Prostate gland (tissue), 2 donors: ENCODE measurements around the gene HES3. TPM values are rescaled to one million over a fixed set of nuclear protein-coding genes. Genes with fewer than 3 reads are reported as not detected.

Experiments
- DNase-seq: peaks from one replicate; pipeline ENCODE4 v3.0.0-alpha.2; 2019; ENCODE audit warnings: low spot score
- H3K27ac ChIP-seq, 2 donors: fragments of 200-600 bp; sonication (generic); 2 replicates each; pipeline ENCODE4 v1.5.1; 2017 to 2019
- H3K27me3 ChIP-seq: fragments of 200-600 bp; sonication (generic); replicated peaks from 2 replicates; pipeline ENCODE4 v1.5.1; 2019; ENCODE audit not compliant: insufficient read depth
- H3K36me3 ChIP-seq, 2 donors: fragments of 200-600 bp; sonication (generic); 1 replicate in 1 of 2; 2 replicates in 1 of 2; pipeline versions ENCODE4 v1.5.1 to v1.8.1; 2017 to 2019
- H3K4me1 ChIP-seq: fragments of 200-600 bp; sonication (generic); replicated peaks from 2 replicates; pipeline ENCODE4 v1.5.1; 2019
- H3K4me3 ChIP-seq, 2 donors: fragments of 200-600 bp; sonication (generic); 2 replicates each; pipeline ENCODE4 v1.5.1; 2017 to 2019
- H3K9me3 ChIP-seq: fragments of 200-600 bp; sonication (generic); 2 replicates; pipeline ENCODE4 v1.5.1; 2017
- POLR2A ChIP-seq: fragments of 450-650 bp; IDR thresholded peaks from one replicate; pipeline ENCODE4 v1.6.1; 2016; ENCODE audit warnings: antibody characterized with exemption, mild to moderate bottlenecking
- POLR2AphosphoS5 ChIP-seq: sonication (generic); formaldehyde crosslinking; IDR thresholded peaks from one replicate; pipeline ENCODE4 v1.6.1; 2017; ENCODE audit warnings: antibody characterized with exemption
- WGBS: methylation state at CpG from one replicate; pipeline ENCODE4 v1.1.5; 2018; 5-methylcytosine and 5-hydroxymethylcytosine counted together
- intact Hi-C: fragments of 100-400 bp; cut with DNase I; formaldehyde crosslinking; loops from one replicate; pipeline ENCODE4 v1.14.2; 2022
- total RNA-seq, 2 donors: library from RNA; depleted of rRNA; stranded (reverse); fragments of >200 nt; gene quantifications; one replicate each; pipeline ENCODE4 v1.1.0, GENCODE V29; 2016
- TF ChIP-seq, protein P1 (sequence below), 4 experiments: fragments of 200-600 bp in 2 of 4; fragments of 450-650 bp in 2 of 4; sonication (generic) in 2 of 4; IDR thresholded peaks; 1 replicate in 3 of 4; 2 replicates in 1 of 4; pipeline ENCODE4 v1.5.1; 2016 to 2019; ENCODE audit warnings: antibody characterized with exemption in 4 of 4, mild to moderate bottlenecking in 2 of 4, moderate library complexity in 2 of 4

HES3 gene
- total RNA-seq, 2 donors from 2014 or later = not detected

DNA sequence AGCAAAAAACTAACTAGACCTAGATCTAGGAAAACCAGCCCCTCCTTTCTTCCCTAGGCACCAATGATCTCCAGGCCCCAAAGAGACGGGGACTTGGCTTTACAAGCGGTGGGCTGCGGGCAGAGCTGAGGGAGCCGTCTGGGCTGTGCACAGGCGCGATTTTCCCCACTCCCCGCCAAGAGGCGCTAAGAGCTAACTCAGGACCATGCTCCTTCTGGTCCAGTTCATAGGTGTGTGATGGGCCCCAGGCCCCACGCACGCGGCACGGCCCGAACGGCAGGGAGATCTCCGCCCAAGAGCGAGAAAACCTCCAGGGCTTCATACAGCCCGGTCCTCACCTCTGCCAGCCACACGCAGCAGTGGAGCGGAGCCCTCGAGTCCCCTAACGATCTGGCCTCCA, 24.4 kb downstream of the HES3 start:
- no peaks in the 10 kb centered on the region for H3K9me3 ChIP-seq
- intact Hi-C loops = no loop called here
- no peak overlapping the region for H3K27ac ChIP-seq
- WGBS = 85% methylated on average over 21 of the region's 21 CpGs
- no peaks in the 10 kb centered on the region for H3K36me3 ChIP-seq
- H3K4me1 ChIP-seq = no peaks in the 10 kb centered on the region
- no peaks in the 10 kb centered on the region for H3K27me3 ChIP-seq
- H3K4me3 ChIP-seq = no peak overlapping the region
- DNase-seq = no peak
- no peak for TF ChIP-seq POLR2A
- TF ChIP-seq POLR2AphosphoS5 = no peak
- TF ChIP-seq, protein P1, sequence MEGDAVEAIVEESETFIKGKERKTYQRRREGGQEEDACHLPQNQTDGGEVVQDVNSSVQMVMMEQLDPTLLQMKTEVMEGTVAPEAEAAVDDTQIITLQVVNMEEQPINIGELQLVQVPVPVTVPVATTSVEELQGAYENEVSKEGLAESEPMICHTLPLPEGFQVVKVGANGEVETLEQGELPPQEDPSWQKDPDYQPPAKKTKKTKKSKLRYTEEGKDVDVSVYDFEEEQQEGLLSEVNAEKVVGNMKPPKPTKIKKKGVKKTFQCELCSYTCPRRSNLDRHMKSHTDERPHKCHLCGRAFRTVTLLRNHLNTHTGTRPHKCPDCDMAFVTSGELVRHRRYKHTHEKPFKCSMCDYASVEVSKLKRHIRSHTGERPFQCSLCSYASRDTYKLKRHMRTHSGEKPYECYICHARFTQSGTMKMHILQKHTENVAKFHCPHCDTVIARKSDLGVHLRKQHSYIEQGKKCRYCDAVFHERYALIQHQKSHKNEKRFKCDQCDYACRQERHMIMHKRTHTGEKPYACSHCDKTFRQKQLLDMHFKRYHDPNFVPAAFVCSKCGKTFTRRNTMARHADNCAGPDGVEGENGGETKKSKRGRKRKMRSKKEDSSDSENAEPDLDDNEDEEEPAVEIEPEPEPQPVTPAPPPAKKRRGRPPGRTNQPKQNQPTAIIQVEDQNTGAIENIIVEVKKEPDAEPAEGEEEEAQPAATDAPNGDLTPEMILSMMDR (IDR thresholded peaks at IDR 0.05) = no peak

DNA sequence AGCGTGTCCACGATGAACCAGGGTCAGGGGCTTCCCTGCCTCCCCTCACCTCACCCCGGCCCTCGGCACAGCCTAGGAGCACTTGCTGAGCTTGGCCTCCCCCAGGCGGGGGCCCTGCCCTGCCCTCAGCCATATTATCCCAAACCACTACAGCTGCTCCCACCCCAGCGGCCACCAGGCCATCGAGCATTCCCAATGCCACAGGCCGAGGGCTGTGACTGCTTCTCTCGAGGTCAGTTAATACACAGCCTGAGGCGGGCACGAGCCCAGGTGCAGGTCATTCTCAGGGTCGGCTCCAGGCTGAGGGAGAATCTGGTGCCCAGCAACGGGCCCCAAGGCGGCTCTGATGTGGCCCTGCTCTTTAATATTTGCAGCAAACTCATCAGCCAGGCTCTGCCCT, 25.3 kb downstream of the HES3 start:
- no peaks in the 10 kb centered on the region for H3K9me3 ChIP-seq
- H3K27me3 ChIP-seq = no peaks in the 10 kb centered on the region
- TF ChIP-seq POLR2A = no peak
- intact Hi-C loops = no loop called here
- no peaks in the 10 kb centered on the region for H3K4me1 ChIP-seq
- no peak for DNase-seq
- WGBS = 92% methylated on average over 14 of the region's 14 CpGs
- no peak overlapping the region for H3K27ac ChIP-seq
- no peaks in the 10 kb centered on the region for H3K36me3 ChIP-seq
- no peak overlapping the region for H3K4me3 ChIP-seq

DNA sequence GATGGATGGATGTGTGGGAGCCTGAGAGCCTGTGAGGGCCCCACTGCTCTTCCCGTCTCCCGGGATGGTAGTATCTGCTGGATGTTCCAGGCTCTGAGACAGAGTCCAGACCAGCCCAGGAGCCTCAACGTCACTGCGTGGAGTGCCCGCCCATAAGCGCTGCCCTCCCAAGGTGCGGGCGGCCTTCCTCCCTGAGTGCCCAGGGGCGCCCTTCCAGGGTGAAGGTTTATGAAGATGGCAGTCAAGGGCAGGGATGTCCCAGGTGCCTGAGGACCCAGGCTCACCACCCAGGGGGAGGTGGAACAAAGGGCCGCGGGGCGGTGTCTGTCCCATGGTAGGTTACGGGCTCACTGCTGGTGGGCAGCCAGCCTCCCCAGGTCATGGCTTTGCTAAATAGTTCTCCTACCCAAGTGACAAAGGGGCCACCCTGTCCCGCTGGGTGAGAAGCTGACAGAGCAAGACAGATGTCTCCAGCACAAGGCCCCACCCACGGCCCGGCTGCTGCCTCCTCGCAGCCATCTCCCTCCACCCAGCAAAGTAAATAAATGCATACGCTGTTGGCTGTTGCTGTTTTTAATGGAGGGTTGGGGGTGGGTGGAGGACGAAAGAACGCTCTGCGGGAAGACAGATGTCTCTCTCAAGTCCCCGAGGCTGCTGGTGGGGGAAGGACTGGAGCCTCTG, 25.9 kb downstream of the HES3 start:
- intact Hi-C loops = no loop called here
- Histone ChIP-seq H3K27ac (no peak overlapping the region), H3K4me3 (no peak overlapping the region), H3K9me3 (no peaks in the 10 kb centered on the region), H3K27me3 (no peaks in the 10 kb centered on the region), H3K4me1 (no peaks in the 10 kb centered on the region), H3K36me3 (no peaks in the 10 kb centered on the region)
- TF ChIP-seq, protein P1 (IDR thresholded peaks at IDR 0.05) = no peak
- TF ChIP-seq POLR2AphosphoS5 (no peak), POLR2A (no peak)
- DNase-seq = no peak
- WGBS = 74% methylated on average over 22 of the region's 22 CpGs

DNA sequence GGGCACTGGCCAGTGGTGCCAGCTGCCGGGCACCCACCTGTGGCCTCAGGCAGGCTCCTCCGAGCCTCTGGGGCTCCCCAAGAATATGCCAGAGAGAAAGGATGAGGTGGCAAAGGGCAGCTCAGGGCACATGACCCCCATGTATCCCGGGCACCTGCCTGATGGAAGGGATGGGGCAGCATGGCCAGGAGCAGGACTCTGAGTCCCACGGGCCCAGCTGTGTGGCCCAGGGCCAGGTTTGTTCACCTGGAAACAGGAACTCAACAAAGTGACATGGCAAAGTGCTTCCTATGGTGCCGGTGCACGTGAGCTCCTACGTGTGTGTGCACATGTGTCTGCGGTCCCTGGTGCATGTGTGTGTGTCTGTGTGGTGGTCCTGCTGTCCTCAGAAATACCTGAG, 26.4 kb downstream of the HES3 start:
- H3K27me3 ChIP-seq = no peaks in the 10 kb centered on the region
- DNase-seq = no peak
- WGBS = 69% methylated on average over 7 of the region's 8 CpGs
- intact Hi-C loops = no loop called here
- no peak overlapping the region for H3K27ac ChIP-seq
- H3K4me3 ChIP-seq = no peak overlapping the region
- no peaks in the 10 kb centered on the region for H3K36me3 ChIP-seq
- H3K9me3 ChIP-seq = no peaks in the 10 kb centered on the region
- no peaks in the 10 kb centered on the region for H3K4me1 ChIP-seq
- no peak for TF ChIP-seq POLR2A
- TF ChIP-seq, protein P1 (IDR thresholded peaks at IDR 0.05) = no peak
- TF ChIP-seq POLR2AphosphoS5 = no peak

DNA sequence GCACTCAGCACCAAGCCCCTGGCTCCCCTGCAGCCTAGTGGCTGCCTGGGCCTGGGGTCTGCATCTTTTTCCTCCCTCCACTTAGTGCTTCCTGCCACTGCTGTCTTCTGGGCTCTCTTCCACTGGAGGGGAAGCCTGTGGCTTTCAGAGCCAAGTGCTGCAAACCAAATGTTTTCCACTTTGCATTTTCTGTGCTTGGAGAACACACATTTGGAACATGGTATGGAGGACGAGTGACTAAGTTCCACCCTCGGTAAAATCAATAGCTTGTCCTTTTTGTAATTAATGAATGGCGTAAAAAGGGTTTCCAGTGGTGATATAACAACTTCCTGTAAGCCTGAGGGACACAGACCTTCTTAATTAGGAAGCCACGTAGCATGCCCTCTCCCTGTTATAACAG, 27.0 kb downstream of the HES3 start:
- Histone ChIP-seq H3K4me1 (no peaks in the 10 kb centered on the region), H3K36me3 (no peaks in the 10 kb centered on the region), H3K9me3 (no peaks in the 10 kb centered on the region), H3K27me3 (no peaks in the 10 kb centered on the region), H3K4me3 (no peak overlapping the region), H3K27ac (no peak overlapping the region)
- no peak for TF ChIP-seq POLR2AphosphoS5
- TF ChIP-seq POLR2A = no peak
- TF ChIP-seq, protein P1 (IDR thresholded peaks at IDR 0.05) = no peak
- no peak for DNase-seq
- 71% methylated on average over 4 of the region's 4 CpGs for WGBS
- intact Hi-C loops = no loop called here
